Heart left ventricle (tissue), 13 donors: ENCODE measurements around the gene SELENON.

Experiments
- POLR2A ChIP-seq, 2 donors: fragments of 450-650 bp; IDR thresholded peaks; one replicate each; pipeline ENCODE4 v1.6.1; 2017; ENCODE audit warnings: antibody characterized with exemption in 2 of 2, mild to moderate bottlenecking in 2 of 2, moderate library complexity in 2 of 2
- TF ChIP-seq, protein P1 (sequence below), 12 donors: fragments of 200-600 bp; sonication (generic) in 4 of 12; IDR thresholded peaks; one replicate each; pipeline versions ENCODE4 v1.5.0 to v1.8.0; 2018 to 2022; ENCODE audit warnings: antibody characterized with exemption in 12 of 12, mild to moderate bottlenecking in 5 of 12
- donor health status: ischemic (EF 13 %, LVEDD 7.1; RV severe dilation, severe dysfunction).
- donor health status: DM: no; HTN: yes; CAD: no.
- donor health status: DM: no; HTN: no; CAD: no.
- donor health status: ischemic (EF 25% LVEDD 6.9; RV normal size, moderate dysfunction).
- donor health status: ischemic (EF 25% LVEDD 5.7; RV mildly dilated, moderate dysfunction).
- donor health status: ischemic (EF 35%, LVEDD 5.7; RV mildly dilated, moderate dysfunction).
- donor health status: nonischemic (EF 11% LVEDD 7.7; RV severe dilation, severe dysfunction).
- donor health status: DM: yes; HTN: yes; CAD: no.
- donor health status: PGD.
- donor health status: ischemic (EF 29% LVEDD 5.4; RV normal size, mild dysfunction).
- donor health status: nonischemic (EF 23%, LVEDD 6.1; RV moderate dilation, normal function).

DNA sequence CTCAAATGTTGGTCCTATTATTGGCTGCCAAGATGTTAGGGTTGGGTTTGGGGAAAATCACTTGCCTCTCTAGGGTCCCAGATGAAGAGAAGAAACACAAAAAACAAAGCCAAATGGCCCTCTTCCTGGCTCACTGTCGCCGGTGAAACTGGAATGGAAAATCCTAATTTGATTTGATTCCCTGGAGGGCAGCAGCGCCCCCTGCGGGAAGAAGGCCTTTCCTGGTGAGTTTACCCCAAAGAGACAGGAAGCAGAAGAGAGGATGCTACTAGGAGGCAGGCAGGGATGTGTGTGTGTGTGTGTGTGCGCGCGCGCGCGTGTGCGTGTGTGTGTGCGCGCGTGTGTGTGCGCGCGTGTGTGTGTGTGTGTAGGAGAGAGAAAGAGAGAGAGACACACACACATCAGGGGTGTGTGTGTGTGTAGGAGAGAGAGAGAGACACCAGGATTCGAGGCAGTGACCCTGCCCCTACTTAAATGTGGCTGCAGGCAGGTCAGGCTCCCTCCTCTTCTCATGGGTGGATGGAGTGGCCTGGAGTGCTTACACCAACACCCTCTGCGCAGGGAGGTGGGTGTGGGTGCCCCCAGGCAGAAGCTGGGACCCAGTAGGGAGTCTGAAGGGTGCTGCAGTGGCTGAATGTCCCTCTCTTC lies 3.1 kb upstream of the SELENON start:
- TF ChIP-seq, protein P1, sequence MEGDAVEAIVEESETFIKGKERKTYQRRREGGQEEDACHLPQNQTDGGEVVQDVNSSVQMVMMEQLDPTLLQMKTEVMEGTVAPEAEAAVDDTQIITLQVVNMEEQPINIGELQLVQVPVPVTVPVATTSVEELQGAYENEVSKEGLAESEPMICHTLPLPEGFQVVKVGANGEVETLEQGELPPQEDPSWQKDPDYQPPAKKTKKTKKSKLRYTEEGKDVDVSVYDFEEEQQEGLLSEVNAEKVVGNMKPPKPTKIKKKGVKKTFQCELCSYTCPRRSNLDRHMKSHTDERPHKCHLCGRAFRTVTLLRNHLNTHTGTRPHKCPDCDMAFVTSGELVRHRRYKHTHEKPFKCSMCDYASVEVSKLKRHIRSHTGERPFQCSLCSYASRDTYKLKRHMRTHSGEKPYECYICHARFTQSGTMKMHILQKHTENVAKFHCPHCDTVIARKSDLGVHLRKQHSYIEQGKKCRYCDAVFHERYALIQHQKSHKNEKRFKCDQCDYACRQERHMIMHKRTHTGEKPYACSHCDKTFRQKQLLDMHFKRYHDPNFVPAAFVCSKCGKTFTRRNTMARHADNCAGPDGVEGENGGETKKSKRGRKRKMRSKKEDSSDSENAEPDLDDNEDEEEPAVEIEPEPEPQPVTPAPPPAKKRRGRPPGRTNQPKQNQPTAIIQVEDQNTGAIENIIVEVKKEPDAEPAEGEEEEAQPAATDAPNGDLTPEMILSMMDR (IDR thresholded peaks at IDR 0.05) = peak; percentile 76 to 85 (median 78)
- no peak for TF ChIP-seq POLR2A (IDR thresholded peaks at IDR 0.05)
